ENCODE results near the gene CFAP20DC. TPM values are rescaled to one million over a fixed set of nuclear protein-coding genes. Genes with fewer than 3 reads are reported as not detected.
"Not testable (repeated sequence)": the region's sequence is repeated elsewhere in the genome, so short reads cannot be mapped to it uniquely, and the experiment has no call there.

Gene CFAP20DC
- total RNA-seq, 1 donor from 2014 or later, result not detected

GRCh38 chr3:58722561-58722960 lies 327.3 kb downstream of the CFAP20DC start:
- no peak for DNase-seq
- peaks cover 45% of the 10 kb centered on the region for H3K27me3 ChIP-seq (ENCODE audit: low read depth)
- H3K4me1 ChIP-seq, result no peaks in the 10 kb centered on the region
- no peaks in the 10 kb centered on the region for H3K9me3 ChIP-seq (replicated peaks)
- TF ChIP-seq CTCF (IDR thresholded peaks at IDR 0.05; ENCODE audit: borderline replicate concordance), result no peak
- H3K4me3 ChIP-seq, result no peak overlapping the region
- no peak overlapping the region for H3K27ac ChIP-seq (replicated peaks)
- no peaks in the 10 kb centered on the region for H3K36me3 ChIP-seq
- intact Hi-C loops (cut with micrococcal nuclease), result no loop called here

DNA sequence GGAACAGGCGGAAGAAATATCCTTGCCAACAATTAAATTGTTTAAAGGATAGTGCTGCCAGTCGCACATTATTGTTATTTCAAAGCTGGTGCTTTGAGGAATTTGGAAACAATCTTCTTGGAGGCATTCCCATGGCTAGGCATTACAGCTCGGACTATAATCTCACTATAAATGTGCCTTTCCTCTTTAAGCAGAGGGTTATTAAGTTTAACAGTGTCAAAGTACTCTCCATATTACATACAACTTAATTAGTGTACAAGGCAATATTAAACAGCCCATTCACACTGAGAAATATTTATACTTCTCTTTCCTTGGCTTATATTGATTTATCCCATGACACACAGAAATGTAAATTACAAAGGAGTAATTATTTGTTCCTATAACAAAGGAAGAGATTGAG lies 329.3 kb downstream of the CFAP20DC start:
- intact Hi-C loops (cut with micrococcal nuclease), result no loop called here
- no peaks in the 10 kb centered on the region for H3K4me1 ChIP-seq
- H3K27me3 ChIP-seq (ENCODE audit: low read depth), result peaks cover 32% of the 10 kb centered on the region
- no peaks in the 10 kb centered on the region for H3K36me3 ChIP-seq
- no peaks in the 10 kb centered on the region for H3K9me3 ChIP-seq (replicated peaks)
- no peak overlapping the region for H3K27ac ChIP-seq (replicated peaks)
- no peak for DNase-seq
- no peak overlapping the region for H3K4me3 ChIP-seq
- TF ChIP-seq CTCF (IDR thresholded peaks at IDR 0.05; ENCODE audit: borderline replicate concordance), result no peak

GRCh38 chr3:58719684-58720083 lies 330.1 kb downstream of the CFAP20DC start:
- peaks cover 24% of the 10 kb centered on the region for H3K27me3 ChIP-seq (ENCODE audit: low read depth)
- no peak overlapping the region for H3K27ac ChIP-seq (replicated peaks)
- H3K36me3 ChIP-seq, result no peaks in the 10 kb centered on the region
- no peak for DNase-seq
- no peak for TF ChIP-seq CTCF (IDR thresholded peaks at IDR 0.05; ENCODE audit: borderline replicate concordance)
- no peaks in the 10 kb centered on the region for H3K9me3 ChIP-seq (replicated peaks)
- H3K4me3 ChIP-seq, result no peak overlapping the region
- H3K4me1 ChIP-seq, result no peaks in the 10 kb centered on the region
- intact Hi-C loops (cut with micrococcal nuclease), result no loop called here

- no peak for TF ChIP-seq CTCF (IDR thresholded peaks at IDR 0.05; ENCODE audit: borderline replicate concordance)
- Histone ChIP-seq H3K27ac (replicated peaks) (no peak overlapping the region), H3K9me3 (replicated peaks) (no peaks in the 10 kb centered on the region), H3K4me1 (no peaks in the 10 kb centered on the region), H3K4me3 (no peak overlapping the region), H3K27me3 (ENCODE audit: low read depth) (no peaks in the 10 kb centered on the region), H3K36me3 (no peaks in the 10 kb centered on the region)
- DNase-seq, result no peak
- intact Hi-C loops (cut with micrococcal nuclease), result no loop called here
These were observed 336.0 kb downstream of the CFAP20DC start for GRCh38 chr3:58713715-58714401.

- H3K4me1 ChIP-seq, result no peaks in the 10 kb centered on the region
- intact Hi-C loops (cut with micrococcal nuclease), result no loop called here
- no peak for DNase-seq
- H3K4me3 ChIP-seq, result no peak overlapping the region
- no peak for TF ChIP-seq CTCF (IDR thresholded peaks at IDR 0.05; ENCODE audit: borderline replicate concordance)
- H3K27me3 ChIP-seq (ENCODE audit: low read depth), result no peaks in the 10 kb centered on the region
- no peak overlapping the region for H3K27ac ChIP-seq (replicated peaks)
- no peaks in the 10 kb centered on the region for H3K9me3 ChIP-seq (replicated peaks)
- H3K36me3 ChIP-seq, result no peaks in the 10 kb centered on the region
These were observed 338.0 kb downstream of the CFAP20DC start for GRCh38 chr3:58711871-58712270.

GRCh38 chr3:58708983-58709382 lies 340.8 kb downstream of the CFAP20DC start:
- H3K27me3 ChIP-seq (ENCODE audit: low read depth); H3K4me3 ChIP-seq; intact Hi-C loops (cut with micrococcal nuclease); H3K36me3 ChIP-seq; H3K27ac ChIP-seq (replicated peaks); H3K4me1 ChIP-seq; H3K9me3 ChIP-seq (replicated peaks); DNase-seq: not testable (repeated sequence)
